Stimulated activated CD4-positive, alpha-beta T cell treated with anti-CD3 and anti-CD28 coated beads, Interleukin-1b, Interleukin-23, amount 100 ng/mL, for 48 hours (primary cell): Measurements from ENCODE around the gene MCEMP1.

Experiments used
- DNase-seq: peaks from one replicate; pipeline ENCODE4 v3.0.0-alpha.2; 2020

The MCEMP1 gene, protein sequence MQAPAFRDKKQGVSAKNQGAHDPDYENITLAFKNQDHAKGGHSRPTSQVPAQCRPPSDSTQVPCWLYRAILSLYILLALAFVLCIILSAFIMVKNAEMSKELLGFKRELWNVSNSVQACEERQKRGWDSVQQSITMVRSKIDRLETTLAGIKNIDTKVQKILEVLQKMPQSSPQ

DNA sequence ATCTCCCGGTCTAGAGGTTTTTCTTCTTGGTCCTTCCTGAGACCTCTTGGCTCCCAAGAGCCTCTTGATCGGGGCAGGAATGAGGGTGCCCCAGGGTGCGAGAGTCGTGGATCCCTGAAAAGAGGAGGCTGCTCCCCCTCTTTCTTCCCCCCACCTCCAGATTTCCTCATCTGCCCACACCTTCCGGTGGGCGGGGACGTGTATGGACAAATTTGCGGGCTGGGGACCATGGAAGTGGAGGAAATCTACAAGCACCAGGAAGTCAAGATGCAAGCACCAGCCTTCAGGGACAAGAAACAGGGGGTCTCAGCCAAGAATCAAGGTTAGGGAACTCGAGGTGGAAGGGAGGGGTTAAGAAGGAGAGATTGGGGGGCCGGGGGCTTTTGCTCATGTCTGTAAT lies at the start of gene MCEMP1:
MCEMP1 (plus strand) TSS at position 237 of the 400 bp plus-strand sequence; CDS start at position 268, 31 bp downstream.
- no peak for DNase-seq

DNA sequence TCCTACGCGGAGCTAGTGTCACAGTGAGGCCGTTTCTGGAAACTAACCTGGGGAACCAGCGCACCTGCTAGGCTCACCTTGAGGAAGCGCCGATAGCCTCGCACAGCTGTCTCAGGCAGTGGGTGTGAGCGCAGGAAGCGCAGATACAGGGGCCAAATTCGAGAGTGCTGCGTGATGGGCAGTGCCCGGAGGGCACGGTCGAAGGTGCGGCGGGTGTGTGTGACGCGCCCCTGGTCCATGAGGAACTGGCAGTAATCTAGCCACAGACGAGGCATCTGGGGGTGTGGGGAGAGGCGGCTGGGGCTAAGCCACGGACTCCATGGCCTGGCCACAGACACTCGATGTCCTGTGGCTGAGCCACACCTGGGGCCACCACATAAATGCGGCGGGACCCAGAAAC lies 49.7 kb upstream of the MCEMP1 start:
- DNase-seq, result no peak

DNA sequence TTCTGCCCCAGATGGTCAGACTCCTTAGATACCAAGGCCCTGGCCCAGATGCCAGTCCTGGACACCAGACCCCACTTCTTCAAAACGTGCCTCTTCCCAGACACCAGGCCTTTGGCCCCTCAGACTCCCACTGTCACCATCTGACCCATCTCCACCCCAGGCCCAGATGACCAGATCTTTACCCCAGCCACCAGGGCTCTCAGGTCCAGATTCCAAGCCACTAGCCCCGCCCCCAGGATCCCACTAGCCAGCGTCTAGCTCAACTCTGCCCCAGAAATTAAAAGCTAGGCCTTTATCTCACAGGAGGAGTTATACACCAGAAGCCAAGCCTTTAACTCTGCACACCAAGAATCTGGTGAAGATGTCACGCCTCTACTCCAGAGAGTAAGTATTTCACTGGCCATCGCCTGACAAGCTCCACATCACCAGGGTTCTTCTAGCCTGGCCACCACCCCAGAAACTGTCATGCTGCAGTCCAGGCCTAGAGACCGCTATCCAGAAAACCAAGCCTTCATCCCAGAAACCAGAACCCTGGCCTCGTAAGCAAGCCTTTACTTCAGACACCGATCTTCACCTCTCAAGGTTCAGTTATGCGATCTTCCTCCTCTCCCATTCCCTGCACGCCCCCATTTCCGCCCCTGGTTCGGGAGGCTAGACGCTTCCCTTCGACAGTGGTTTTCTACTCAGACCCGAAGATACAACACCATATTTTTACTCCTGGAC lies 48.1 kb upstream of the MCEMP1 start:
- no peak for DNase-seq

DNA sequence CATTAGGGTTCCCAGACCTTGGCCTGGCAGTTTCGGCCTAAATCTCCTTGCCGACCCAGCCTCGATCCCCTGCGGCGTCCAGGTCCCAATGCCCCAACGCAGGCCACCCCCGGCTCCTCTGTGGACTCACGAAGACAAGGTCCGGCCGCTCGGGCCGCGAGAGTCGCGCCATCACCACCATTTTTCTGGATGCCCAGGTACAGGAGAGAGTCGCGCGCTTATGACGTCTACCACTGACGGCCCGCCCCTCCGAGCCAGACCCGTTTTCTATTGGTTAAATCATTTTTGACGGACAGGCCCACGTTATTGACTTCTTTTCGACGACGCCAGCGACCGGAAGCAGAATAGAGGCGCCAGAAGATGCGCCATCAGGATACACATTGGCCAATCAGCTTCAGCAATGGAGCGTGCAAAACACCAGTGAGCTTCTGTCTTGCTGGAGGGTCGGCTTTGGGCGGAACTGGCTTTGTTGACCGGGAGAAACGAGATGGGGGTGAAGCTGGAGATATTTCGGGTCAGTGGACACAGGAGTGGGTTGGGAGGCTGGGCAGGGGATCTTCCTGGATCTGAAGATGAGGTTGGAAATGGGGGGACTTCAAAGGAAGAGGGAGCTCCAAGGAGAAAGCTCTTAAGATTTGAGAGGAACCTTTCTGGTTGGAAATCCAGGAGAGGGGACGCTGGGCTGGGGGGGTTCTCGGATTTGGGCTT lies 47.4 kb upstream of the MCEMP1 start, which contains the start of the genes PET100 and XAB2:
PET100 (plus strand) TSS at position 447 of the 708 bp plus-strand sequence; CDS start at position 488, 41 bp downstream.
XAB2 (minus strand) TSS at position 199 of the 708 bp plus-strand sequence; CDS start at position 181, 18 bp downstream.
- peak; percentile 95 for DNase-seq

DNA sequence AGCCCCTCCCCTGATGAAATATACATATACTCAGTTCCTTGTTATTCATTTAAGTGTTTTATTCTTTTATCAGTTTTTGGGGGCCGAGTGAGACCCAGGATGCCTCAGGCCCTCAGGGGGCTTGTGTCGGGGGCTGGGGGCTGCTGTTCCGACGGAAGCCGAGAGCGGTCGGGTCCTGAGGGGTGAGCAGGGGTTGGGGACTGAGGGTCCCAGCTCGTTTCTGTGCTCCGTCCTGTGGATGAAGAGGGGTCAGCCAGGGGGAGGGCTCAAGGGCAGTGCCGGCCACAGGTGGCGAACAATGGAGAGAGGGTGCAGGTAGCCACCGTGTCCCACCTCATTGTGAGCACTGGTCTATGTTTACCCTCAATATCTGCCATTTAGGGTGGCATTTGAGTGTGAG lies 45.3 kb upstream of the MCEMP1 start:
- DNase-seq, result no peak

- no peak for DNase-seq
These were observed 44.3 kb upstream of the MCEMP1 start for GRCh38 chr19:7632340-7633203.

GRCh38 chr19:7633698-7634097 lies 43.2 kb upstream of the MCEMP1 start, which contains the start of gene PCP2:
PCP2 (minus strand) TSS chr19:7633719; CDS start chr19:7633457, 262 bp downstream.
- DNase-seq, result no peak

DNA sequence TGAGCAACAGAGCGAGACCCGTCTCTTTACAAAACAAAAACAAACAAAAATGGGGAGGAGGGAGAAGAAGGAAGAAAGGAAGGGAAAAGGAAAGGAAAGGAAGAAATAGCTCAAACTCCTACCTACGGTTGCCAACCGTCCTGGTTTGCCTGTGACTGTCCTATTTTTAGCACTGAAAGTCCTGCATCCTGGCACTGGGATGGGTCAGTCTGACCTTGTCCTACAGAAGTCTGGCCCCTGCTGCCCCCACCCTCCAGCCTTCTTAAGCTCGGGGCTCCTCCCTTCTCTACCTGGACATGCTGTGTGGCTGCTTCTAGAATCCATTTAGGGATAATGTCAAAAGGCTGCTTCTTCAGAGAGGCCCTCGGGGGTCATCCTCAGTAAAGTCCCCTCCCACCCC lies 41.2 kb upstream of the MCEMP1 start:
- no peak for DNase-seq

- DNase-seq, result no peak
These were observed 40.6 kb upstream of the MCEMP1 start for GRCh38 chr19:7636317-7636690.

- DNase-seq, result peak; percentile 91
These were observed 40.1 kb upstream of the MCEMP1 start, which contains the start of gene STXBP2 for GRCh38 chr19:7636691-7637373. STXBP2 (plus strand) TSS chr19:7637110; CDS start chr19:7637150, 40 bp downstream.

DNA sequence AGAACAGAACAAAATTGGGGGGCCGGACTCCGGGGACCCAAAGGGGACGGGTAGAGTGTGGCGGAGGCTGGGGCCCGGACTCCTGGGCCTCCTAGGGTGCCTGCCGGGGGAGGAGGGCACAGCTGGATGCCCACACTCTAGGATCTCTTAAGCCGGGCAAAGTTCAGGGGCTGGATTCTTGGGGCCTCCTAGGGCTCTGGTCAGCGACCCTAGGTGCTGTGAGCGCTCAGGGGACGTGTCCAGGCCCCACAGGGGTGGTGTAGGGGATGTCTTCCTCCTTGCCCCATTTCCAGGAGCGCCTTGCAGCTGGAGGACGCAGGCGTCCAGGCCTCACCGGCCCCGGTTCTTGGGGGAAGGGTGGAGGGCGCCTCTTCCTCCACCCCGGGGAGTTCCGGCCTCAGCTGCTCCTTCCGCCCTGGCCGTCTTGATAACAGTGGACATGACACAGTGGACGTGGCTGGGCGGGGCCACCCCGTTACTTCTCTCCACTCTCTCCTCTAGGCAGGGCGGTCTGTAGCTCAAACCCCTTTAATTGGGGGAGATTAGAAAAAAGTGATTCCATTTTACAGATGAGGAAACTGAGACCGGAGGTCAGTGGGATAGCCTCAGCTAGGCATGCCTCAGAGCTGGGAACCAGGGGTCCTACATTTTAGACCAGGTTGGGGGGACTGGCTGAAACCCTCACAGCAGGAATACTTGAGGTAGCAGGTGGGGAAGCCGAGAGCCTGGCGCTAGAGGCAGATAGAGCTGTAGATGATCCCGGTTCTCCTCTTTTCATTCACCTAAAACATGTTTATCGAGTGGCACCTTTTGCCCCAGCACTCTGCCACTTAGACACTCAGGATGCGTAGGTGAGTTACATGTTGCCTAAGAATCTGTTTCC lies 39.3 kb upstream of the MCEMP1 start:
- DNase-seq, result no peak

- no peak for DNase-seq
These were observed 38.0 kb upstream of the MCEMP1 start for GRCh38 chr19:7638802-7639465.

DNA sequence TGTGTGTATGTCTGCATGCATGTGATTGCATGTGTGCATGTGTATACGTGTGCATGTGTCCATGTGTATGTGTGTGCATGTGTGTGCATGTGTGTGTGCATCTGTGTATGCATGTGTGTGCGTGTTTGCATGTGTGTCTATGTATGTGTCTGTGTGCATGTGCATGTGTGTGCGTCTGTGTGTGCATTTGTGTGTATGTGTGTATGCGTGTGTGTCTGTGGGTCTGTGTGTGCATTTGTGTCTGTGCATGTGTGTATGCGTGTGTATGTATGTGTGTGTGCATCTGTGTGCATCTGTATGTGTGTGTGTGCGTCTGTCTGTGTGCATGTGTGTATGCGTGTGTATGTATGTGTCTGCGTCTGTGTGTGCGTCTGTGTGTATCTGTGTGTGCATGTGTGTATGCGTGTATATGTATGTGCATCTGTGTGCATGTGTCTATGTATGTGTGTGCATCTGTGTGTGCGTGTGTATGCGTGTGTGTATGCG lies 37.0 kb upstream of the MCEMP1 start:
- no peak for DNase-seq

- no peak for DNase-seq
These were observed 36.1 kb upstream of the MCEMP1 start for GRCh38 chr19:7640803-7641202.

DNA sequence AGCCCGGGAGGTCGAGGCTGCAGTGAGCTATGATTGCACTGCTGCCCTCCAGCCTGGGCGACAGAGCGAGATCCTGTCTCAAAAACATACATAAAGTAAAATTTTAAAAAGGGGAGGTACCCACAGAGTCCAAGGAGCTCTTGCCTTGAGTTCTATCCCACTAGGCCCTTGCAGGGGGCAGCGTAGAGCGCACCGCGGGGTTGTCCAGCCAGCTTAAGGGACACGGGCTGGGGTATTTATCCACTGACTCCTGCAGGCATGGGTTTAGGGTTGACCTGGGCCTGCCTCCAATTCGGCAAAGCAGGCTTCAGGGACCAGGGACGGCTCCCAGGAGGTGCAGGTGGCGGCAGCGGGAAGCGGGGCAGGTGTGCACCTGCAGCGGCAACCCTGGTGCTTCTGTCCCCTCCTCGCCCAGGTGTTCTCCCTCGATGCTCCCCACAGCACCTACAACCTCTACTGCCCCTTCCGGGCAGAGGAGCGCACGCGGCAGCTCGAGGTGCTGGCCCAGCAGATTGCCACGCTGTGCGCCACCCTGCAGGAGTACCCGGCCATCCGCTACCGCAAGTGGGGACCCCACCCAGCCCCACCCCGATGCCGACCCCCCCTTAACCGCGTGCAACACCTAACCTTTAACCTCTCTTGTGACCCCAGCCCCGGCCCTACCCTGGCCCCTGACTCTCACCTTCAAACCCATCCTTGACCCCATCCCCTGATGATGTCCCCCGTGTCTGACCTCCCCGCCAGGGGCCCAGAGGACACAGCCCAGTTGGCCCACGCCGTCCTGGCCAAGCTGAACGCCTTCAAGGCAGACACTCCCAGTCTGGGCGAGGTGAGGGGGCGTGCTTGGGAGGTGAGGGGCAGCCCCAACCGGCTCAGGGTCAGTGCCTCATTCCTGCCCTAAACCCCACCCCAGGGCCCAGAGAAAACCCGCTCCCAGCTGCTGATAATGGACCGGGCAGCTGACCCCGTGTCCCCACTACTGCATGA lies 35.3 kb upstream of the MCEMP1 start:
- no peak for DNase-seq

GRCh38 chr19:7642295-7643030 lies 34.4 kb upstream of the MCEMP1 start:
- DNase-seq, result no peak

GRCh38 chr19:7643031-7643415 lies 33.9 kb upstream of the MCEMP1 start:
- DNase-seq, result no peak
